Fibroblast of pulmonary artery (primary cell): Measurements from ENCODE around the gene BBS9.

Experiments used
- DNase-seq: peaks from one replicate; pipeline ENCODE4 v3.0.0-alpha.2; 2010; ENCODE audit warnings: low read depth
- H3K4me3 ChIP-seq: replicated peaks from 2 replicates; pipeline ENCODE4 v1.5.1; 2011; ENCODE audit warnings: low read depth, mild to moderate bottlenecking, control low read depth, low read length, moderate library complexity
- TF ChIP-seq, protein P1 (sequence below): IDR thresholded peaks from 2 replicates; pipeline ENCODE4 v1.5.1; 2011; ENCODE audit warnings: mild to moderate bottlenecking, control low read depth, low read length, inconsistent platforms; ENCODE audit errors: missing control alignments

Gene BBS9

GRCh38 chr7:33624215-33624614 is 494.9 kb downstream of the BBS9 start:
- no peak for DNase-seq
- TF ChIP-seq, protein P1, sequence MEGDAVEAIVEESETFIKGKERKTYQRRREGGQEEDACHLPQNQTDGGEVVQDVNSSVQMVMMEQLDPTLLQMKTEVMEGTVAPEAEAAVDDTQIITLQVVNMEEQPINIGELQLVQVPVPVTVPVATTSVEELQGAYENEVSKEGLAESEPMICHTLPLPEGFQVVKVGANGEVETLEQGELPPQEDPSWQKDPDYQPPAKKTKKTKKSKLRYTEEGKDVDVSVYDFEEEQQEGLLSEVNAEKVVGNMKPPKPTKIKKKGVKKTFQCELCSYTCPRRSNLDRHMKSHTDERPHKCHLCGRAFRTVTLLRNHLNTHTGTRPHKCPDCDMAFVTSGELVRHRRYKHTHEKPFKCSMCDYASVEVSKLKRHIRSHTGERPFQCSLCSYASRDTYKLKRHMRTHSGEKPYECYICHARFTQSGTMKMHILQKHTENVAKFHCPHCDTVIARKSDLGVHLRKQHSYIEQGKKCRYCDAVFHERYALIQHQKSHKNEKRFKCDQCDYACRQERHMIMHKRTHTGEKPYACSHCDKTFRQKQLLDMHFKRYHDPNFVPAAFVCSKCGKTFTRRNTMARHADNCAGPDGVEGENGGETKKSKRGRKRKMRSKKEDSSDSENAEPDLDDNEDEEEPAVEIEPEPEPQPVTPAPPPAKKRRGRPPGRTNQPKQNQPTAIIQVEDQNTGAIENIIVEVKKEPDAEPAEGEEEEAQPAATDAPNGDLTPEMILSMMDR: no peak
- no peak overlapping the region for H3K4me3 ChIP-seq

GRCh38 chr7:33626869-33627268 is 497.5 kb downstream of the BBS9 start:
- TF ChIP-seq, protein P1: no peak
- no peak for DNase-seq
- no peak overlapping the region for H3K4me3 ChIP-seq

DNA sequence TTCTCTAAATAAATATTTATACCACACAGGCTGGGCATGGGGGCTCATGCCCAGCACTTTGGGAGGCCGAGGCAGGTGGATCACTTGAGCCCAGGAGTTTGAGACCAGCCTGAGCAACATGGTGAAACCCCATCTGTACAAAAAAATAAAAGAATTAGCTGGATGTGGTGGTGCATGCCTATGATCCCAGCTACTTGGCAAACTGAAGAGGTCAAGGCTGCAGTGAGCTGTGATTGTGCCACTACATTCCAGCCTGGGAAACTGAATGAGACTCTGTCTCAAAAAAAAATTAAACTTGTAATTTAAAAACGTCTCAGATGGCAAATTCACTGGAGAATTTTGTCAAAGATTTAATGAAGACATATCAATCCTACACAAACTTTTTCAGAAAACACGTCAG is 498.4 kb downstream of the BBS9 start:
- TF ChIP-seq, protein P1: no peak
- no peak for DNase-seq
- H3K4me3 ChIP-seq: no peak overlapping the region

GRCh38 chr7:33628894-33629293 is 499.5 kb downstream of the BBS9 start:
- no peak for DNase-seq
- H3K4me3 ChIP-seq: no peak overlapping the region
- TF ChIP-seq, protein P1: no peak

DNA sequence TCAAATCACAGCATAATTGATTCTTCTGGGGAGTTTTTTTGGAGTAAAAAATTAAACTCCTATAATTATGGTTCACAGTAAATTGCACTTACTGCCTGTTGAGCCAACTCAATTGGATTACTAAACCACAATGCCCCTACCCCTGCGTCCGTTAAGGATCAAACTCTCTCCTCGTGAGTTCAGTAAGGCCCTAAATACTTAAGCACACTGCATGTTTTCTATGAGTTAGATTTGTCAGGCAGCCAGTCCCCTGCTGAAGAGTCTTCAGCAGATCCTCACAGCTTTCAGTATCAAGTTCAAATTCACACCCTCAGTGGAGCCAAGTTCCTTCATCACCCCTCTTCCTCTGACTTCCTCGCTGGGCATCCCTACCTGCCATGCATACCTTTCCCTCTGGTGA is 501.0 kb downstream of the BBS9 start:
- DNase-seq: no peak
- TF ChIP-seq, protein P1: no peak
- no peak overlapping the region for H3K4me3 ChIP-seq

GRCh38 chr7:33632322-33632721 is 503.0 kb downstream of the BBS9 start:
- TF ChIP-seq, protein P1: no peak
- DNase-seq: no peak
- H3K4me3 ChIP-seq: no peak overlapping the region

DNA sequence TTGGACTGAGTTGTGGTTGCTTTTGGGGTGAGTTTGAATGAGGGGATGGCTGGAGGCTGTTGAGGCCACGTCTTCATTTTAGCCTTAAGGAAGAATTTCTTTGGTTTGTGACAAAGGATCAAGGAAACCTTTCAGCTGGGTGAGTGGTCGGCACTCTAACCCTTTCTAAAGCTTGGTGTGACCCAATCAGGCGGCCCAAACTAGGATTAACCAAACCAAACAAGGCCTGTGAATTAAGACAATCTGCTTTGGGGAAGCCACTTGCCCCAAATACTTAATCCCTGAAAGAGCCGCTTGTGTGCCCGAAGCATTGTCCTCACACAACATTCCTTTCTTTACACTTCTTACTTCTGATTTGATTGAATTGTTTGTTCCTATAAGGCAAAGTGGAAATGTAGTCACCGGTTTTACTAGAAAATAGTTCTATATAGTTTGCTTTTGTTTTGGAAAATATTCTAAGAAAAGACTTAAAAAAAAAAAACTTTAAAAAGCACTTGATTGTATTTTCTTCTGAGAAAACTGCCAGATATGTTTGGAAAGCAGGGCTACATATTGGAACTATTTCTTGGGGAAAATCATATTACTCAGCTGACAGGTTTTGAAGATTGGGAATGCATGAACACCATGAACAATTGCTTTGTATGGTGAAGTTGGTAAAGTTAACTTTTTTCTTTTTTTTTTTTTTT is 503.6 kb downstream of the BBS9 start:
- DNase-seq: no peak
- TF ChIP-seq, protein P1: no peak
- no peak overlapping the region for H3K4me3 ChIP-seq
